Activated CD4-positive, alpha-beta T cell treated with anti-CD3 and anti-CD28 coated beads, Interleukin-2, amount 10 ng/mL, durations not matched to agents 7 days and 5 days (primary cell): ENCODE data around the gene MYCL. TPM values are rescaled to one million over a fixed set of nuclear protein-coding genes. Genes with fewer than 3 reads are reported as not detected.

ENCODE experiments used
- total RNA-seq, 2 experiments: library from RNA; stranded (reverse); gene quantifications; one replicate each; pipeline ENCODE4 v1.2.3, GENCODE V29; 2021

Gene MYCL
- total RNA-seq, 2 experiments from 2014 or later = not detected

Other genes with a start within 250 kb of the MYCL start
- gene NT5C1A, start 229.8 kb downstream of the MYCL start, total RNA-seq = not detected
- 1 to 10 TPM; 2.0 TPM for gene HPCAL4, start 210.5 kb downstream of the MYCL start, total RNA-seq
- 10 to 100 TPM; 52.9 to 55.6 TPM for gene PPIE, start 163.0 kb downstream of the MYCL start, total RNA-seq
- gene OXCT2, start 130.6 kb downstream of the MYCL start, total RNA-seq = not detected
- under 1 TPM; 0.12 to 0.17 TPM for gene BMP8B, start 113.1 kb downstream of the MYCL start, total RNA-seq
- gene TRIT1, start 18.4 kb downstream of the MYCL start, total RNA-seq = 10 to 100 TPM; 15.7 to 16.4 TPM
- 1 to 10 TPM; 2.0 to 2.8 TPM for gene MFSD2A, start 53.2 kb upstream of the MYCL start, total RNA-seq
- gene CAP1, start 138.8 kb upstream of the MYCL start, total RNA-seq = 100 to 1,000 TPM; 740 to 752 TPM
- 100 to 1,000 TPM in 1 of 2 experiments, 10 to 100 TPM in 1; 93.8 to 112 TPM for gene PPT1, start 195.3 kb upstream of the MYCL start, total RNA-seq